Head of caudate nucleus (tissue), 42 donors: ENCODE data around the gene CINP.
A peak's percentile ranks its signal among the peaks of the same experiment; 100 is the strongest.

Experiments
- DNase-seq, 42 donors: peaks; one replicate each; pipeline versions ENCODE4 v3.0.0 to v3.0.0-alpha.2; 2020 to 2021; ENCODE audit warnings: mixed read lengths in 7 of 42
- intact Hi-C: fragments of 100-400 bp; cut with DNase I; formaldehyde crosslinking; loops from one replicate; pipeline ENCODE4 v1.15.0; 2022

CINP gene

DNA sequence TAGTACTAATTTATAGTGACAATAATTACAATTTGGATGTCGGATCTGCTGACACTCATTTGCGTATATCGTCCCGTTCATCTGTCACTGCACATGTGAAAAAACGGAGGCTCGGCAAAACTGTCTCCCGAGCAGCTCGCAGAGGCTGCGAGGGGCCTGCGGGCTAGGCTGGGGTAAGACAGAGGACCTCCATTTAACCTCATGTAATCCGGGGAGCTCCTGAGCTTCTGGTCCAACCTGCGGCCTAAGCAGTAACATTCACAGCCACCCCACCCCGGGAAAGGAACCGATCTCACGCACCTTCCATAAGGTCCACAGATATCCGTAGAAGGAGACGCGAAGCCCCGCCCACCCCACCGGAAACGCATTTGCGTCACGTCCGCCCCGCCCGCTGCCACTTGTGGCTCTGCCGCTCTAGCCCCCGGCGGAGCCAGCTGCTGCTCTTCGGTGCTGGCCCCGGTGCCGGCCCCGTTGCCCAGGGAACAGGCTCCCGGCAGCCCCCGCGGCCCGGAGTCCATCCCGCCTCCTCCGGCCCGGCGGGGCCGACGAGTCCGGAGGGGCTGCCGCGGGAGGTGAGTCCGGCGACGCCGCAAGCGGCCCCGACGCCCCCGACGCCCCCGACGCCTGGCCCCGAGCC is at the start of gene CINP, which contains the start of gene TECPR2:
Gene CINP (minus strand): TSS at position 346 of the 637 bp plus-strand sequence. CDS start 39 bp downstream, at position 307.
Gene TECPR2 (plus strand): TSS at position 397 of the 637 bp plus-strand sequence. CDS start 13,781 bp downstream, outside the sequence.
- DNase-seq = peak; percentile 97 to 100 (median 99)
- intact Hi-C loops = loop anchor here (10.0 kb wide), 2 partner anchors 52 to 152 kb away; no protein-coding TSS in a partner anchor

DNA sequence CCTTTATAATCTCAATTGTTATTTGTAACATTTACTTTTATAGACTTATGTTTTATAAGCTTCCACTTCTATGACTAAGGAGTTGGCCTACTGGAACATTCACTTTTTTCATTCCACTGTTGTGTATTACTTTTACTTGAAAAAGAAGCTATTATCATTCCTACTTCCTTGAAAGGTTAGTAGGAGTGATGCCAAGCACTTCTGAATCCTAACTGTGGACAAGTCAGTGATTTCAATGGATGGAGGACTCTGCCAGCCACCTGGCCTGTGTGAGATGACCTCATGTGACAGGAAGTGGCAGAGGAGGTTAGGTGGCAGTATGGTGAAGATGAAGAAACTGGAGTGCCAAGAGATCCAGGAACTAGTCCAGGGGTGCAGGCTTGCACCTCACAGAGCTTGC is 46.0 kb upstream of the CINP start:
- intact Hi-C loops = no loop called here

DNA sequence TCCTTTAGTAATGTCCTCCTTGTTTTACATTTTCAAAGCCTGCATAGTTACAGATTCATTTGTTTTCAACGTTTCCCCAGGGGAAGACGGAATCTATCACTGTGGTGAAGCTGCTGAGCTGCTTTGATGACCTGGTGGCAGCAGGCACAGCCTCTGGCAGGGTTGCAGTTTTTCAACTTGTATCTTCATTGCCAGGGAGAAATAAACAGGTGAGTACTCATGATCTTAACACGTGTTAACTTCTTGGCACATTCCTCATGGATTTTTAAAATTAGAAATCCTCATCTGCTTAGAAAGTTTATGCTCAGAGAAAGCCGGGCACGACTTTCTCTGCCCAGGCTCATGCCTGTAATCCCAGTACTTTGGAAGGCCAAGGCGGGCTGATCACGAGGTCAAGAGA is 44.6 kb upstream of the CINP start:
- DNase-seq = no peak

More for the DNA sequence above, 46.0 kb upstream of the CINP start:
- no peak for DNase-seq

DNA sequence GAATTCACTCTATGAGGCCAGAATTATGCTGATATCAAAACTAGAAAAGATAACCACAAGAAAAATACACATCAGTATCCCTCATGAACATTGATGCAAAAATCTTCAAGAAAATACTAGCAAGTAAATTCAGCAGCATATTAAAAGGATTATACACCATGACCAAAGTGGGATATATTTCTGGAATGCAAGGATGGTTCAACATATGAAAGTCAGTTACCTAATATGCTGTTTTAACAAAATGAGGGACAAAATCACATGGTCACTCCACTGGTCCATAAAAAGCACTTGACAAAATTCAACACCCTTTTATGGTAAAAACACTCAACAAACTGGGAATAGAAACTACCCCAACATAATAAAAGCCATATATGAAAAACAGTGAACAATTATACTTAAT is 40.3 kb upstream of the CINP start:
- intact Hi-C loops = no loop called here
- DNase-seq = no peak

More for the DNA sequence above, 44.6 kb upstream of the CINP start:
- intact Hi-C loops = no loop called here

DNA sequence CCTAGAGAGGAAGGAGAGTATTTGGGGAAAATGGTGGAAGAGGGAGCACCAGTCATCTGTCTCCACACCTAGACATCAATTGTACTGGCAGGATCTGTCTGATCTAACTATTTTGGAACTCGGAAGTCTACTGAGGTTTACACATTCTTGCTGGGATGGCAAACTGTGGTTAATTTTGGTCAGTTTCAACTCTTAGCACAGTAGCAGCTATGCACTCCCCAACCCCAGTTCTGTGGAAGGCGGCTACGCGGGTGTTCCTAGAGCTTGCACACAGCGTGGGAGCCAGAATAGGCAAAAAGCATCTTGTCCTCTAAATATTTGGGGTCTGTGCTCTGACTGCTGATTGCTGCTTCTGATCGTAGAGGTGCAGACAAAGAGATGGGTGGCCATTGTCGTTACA is 33.8 kb upstream of the CINP start:
- intact Hi-C loops = no loop called here

DNA sequence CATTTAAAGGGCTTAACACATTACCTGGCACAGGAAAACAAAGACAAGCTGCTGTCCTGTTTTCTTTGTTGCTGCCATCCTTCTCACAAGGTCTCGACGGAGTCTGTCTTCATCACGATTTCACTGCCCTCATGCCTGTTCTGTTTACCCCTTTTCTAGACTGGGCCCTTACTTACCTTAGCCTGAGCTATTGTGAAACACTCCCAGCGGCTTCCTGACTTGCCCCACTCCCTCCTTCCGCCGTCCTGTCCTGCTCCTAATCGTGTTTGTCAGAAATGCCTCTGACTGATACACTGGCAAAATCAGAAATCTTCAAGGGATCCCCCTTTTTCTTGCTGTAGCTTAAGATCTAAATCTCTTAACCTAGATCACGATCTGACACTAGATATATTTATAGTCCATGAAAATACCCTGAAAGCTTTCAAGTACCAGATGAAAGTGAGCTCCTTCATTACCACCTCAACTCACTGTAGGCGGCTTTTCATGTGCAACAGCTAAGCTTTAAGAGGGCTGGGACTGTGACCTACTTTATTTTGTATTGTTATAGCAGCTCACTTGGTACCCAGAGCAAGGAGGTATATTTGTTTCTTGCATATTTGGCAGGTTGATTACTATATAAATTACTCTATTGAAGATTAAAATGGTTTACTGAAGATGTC is 32.2 kb upstream of the CINP start:
- intact Hi-C loops = no loop called here
- DNase-seq = peak in 6 of 42 donors; percentile 29 to 60 (median 43)

More for the DNA sequence above, 33.8 kb upstream of the CINP start:
- DNase-seq = peak in 1 of 42 donors; percentile 40

DNA sequence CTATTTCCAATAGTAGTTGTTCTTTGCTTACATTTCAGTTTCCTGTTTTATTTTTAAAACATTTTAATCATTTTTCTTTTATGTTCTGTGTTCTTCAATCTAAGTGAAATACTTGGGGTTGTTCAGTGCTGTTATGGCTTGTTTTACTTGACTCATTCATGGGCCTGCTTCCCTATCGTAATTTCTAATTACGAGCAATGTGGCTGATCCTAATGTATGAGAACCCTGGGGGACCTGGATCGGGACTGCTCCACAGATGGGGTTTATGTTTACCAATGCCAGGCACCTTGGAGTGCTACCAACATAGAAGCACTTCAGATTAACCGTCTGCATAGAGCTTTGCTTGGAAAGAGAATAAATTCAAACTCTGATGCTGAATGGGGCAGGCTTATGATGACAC is 29.8 kb upstream of the CINP start:
- peak in 1 of 42 donors; percentile 44 for DNase-seq
- intact Hi-C loops = no loop called here

DNA sequence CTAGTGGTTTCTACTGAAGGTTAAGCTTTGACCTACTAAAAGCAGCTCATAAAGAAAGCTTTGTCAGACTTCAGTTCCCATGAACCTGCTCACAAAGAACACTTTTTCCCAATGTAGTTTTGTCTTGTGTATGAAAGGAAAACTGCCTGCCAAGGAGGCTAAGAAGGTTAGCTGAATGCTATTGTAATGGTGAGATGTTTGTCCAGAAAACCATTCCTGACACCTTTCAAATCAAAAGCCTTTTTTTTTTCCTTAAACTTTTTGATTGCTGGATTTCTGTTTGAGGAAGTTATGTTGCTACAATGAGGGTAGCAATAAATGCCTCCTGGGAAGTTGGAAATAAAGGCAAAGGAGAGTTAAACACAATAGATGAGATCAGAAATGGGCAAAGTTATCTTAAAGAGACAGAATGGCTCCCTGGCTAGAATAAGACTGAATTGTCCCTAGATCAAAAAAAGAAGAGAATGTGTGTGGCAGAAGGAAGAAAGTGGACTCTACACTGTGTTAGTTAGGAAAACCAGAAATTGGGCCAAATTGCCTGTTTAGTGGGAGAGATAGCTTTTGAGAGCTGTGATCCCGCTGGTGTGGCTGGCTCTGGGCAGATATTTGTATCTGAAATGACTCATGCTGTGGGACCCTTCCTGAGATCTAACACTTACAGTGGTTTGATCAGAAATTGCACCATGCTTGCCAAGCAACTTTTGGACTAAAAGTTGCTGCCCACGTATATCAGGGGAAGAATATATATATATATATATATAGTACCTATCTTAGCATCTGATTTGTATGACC is 27.6 kb upstream of the CINP start:
- peak in 1 of 42 donors; percentile 45 for DNase-seq
- intact Hi-C loops = no loop called here

DNA sequence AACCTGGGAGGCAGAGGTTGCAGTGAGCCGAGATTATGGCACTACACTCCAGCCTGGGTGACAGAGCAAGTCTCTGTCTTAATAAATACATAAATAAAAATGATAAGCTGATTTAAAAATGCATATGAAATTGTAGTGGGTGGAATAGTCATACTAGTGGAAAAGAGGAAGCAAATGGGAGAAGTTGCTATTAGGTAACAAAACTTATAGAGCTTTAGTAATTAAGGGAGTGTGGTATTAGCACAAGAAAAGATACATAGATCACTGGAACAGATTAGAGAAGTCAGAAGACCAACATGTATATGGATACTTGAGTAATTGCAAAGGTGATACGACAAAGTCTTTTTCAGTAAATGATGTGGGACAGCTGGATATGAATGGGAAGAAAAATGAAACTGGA is 26.6 kb upstream of the CINP start:
- peak in 1 of 42 donors; percentile 8 for DNase-seq
- intact Hi-C loops = no loop called here

DNA sequence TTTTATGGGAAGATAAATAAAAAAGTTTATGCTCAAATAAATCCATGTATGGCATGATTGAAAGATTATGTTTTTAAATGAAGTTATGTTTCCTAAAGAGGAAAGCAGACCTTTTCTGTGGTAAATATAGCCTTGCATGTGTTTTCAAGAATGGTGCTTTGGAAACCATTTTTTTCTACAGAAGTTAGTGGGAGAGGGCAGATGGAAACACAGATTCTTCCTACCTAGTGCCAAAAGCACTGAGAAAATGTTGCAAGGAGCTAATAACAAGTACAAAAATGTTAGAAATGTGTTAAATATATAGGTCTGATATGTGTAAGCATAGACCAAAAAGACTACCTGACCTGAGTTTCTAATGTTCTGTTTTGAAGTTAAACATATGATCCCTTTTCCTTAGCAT is 24.4 kb upstream of the CINP start:
- DNase-seq = no peak
- intact Hi-C loops = no loop called here

DNA sequence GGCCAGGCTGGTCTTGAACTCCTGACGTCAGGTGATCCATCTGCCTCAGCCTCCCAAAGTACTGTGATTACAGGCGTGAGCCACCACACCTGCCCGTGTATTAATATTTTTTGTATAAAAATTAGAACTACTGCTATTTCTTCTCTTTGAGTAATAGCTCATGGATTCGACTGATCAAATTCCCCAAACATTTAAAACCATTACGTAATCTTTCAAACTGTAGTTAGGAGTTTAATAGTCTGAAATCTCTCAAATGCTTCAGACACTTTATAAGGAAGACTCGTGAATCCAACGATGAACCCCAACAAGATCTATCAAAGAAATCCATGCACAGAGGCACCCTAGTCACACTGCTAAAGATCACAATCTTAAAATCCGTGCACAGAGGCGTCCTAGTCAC is 16.1 kb upstream of the CINP start:
- intact Hi-C loops = no loop called here

DNA sequence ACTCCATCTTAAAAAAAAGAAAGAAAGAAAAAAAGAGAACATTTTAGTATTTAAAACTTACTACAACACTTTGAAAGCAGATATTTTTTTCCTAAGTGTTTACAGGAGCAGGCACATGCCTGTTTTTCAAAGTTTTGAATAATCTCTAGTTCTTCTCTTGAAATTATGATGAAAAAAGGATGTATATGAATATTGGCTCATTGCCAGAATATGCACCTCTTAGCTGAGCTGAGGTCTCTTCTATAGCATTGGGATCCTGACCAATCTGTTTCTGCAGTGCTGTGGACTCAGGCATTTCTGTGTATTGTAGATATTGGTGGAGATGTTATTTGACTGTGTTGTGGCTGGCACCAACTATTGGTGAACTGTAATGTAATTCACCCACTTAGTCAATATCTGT is 15.0 kb upstream of the CINP start:
- DNase-seq = no peak
- intact Hi-C loops = no loop called here

More for the DNA sequence above, 16.1 kb upstream of the CINP start:
- DNase-seq = peak in 1 of 42 donors; percentile 17

DNA sequence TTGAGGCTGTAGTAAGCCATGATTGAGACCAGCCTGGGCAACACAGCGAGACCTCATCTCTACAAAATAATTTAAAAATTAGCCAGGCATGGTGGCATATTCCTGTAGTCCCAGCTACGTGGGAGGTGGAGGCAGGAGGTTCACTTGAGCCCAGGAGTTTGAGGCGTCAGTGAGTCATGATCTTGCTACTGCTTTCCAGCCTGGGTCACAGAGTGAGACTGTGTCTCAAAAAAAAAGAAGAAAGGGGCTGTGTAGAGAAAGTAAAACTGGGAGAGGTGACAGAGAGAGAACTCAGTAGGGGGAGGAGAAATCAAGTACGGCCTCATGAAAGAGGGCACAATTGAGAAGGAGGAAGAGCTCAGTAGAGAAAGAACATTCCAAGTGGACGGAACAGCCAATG is 12.4 kb upstream of the CINP start:
- intact Hi-C loops = no loop called here
- DNase-seq = no peak

DNA sequence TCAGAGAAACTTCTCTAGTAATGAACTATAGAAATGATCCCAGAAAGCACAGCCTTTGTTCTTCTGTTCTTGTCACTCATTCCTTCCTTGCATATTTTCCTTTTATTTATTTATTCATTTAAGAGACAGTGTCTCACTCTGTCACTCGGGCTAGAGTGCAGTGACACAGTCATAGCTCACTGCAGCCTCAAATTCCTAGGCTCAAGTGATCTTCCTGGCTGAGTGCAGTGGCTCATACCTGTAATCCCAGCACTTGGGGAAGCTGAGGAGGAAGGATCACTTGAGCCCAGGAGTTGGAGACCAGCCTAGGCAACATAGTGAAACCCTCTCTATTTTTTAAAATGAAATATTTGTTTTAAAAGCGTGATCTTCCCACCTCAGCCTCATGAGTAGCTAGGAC is 11.6 kb upstream of the CINP start:
- intact Hi-C loops = no loop called here

DNA sequence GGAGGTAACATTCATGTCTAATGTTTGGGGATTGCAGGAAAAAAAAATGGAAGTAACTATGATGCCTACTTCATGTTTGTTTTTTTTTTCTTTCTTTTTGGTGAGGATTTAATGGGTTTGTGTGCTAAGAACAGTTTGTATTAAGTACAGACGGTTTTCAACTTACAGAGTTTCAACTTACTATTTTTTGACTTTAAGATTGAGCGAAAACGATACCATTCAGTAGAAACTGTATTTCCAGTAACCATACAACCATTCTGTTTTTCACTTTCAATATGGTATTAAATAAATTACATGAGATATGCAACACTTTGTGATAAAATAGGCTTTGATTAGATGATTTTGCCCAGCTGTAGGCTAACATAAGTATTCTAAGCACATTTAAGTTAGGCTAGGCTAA is 10.4 kb upstream of the CINP start:
- DNase-seq = no peak
- intact Hi-C loops = no loop called here

More for the DNA sequence above, 11.6 kb upstream of the CINP start:
- DNase-seq = no peak

DNA sequence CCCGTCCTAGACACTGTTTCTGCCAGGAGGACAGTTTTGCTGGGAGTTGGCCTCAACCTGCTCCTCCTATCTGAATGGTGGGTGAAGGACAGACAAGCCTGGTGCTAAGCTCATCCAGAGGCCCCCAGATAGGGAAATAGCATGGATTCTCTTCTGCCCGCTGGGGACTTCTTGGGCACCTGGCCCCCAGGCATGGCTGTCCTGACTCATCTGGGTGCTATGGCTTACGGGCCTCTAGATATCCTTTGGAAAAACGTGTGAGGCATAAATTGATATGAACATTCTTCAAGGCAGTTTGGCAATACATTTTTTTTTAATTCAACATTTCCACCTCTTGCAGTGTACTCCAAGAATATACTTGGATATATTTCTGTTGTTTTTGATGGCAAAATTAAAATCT is 8.7 kb upstream of the CINP start:
- no peak for DNase-seq
- intact Hi-C loops = no loop called here

DNA sequence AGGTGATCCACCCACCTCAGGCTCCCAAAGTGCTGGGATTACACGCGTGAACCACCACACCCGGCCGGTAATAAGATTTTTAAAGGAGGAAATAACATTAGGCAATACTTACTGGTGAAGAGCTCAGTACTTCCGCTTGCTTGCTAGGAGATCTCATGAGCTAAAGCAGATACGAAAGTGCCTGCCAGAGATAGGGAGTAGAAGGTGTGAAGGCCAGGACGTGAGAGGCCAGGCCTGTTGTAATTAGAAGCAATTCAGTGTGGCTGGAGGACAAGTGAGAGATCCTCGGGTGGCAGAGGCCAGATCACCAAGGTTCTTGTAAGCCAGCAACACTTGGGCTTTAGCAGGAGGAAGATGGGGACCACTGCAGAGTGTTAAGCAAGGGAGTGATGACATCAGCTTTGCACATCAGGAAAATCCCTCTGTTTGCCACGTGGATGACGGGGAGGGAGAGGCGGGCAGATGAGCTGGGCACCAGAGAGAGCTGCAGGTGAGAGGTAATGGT is 7.7 kb upstream of the CINP start:
- no peak for DNase-seq
- intact Hi-C loops = no loop called here

DNA sequence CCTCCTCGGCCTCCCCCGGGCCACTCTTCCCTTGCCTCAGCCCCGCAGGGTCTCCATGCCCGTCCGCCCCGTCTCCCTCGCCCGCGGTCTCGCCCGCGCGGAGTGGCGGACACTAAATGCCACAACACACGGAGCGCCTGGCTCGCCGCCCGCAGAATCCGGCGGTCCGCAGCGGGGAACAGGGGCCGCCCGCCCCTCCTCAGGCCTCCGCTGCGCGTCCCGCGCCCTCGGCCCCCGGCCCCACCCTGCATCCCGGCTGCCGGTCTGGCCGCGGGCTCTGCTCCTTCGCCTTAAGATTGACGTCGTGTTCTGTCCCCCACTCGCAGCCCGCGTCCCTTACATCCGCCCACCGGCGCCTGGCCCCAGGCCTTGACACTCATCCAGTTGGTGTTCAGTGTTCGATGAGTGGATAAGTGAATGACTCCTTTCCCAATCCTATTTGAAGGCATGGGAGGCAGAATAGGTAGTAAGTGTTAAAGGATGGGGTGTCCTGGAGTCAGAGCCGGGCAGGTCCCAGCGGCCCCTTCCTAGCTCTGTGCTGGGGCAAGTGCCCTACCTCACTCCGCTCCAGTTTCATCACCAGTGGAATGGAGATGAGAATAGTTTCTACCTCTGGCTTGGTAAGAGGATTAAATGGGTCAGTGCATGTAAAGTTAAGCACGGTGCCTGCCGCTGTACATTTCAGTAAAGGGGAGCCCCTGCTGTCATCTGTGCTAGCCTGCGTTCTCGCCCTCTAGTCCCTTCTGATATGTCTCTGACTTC is 673 bp upstream of the CINP start:
- intact Hi-C loops = loop anchor here (10.0 kb wide), 2 partner anchors 51 to 151 kb away; no protein-coding TSS in a partner anchor
- DNase-seq = peak in 23 of 42 donors; percentile 21 to 78 (median 41)

DNA sequence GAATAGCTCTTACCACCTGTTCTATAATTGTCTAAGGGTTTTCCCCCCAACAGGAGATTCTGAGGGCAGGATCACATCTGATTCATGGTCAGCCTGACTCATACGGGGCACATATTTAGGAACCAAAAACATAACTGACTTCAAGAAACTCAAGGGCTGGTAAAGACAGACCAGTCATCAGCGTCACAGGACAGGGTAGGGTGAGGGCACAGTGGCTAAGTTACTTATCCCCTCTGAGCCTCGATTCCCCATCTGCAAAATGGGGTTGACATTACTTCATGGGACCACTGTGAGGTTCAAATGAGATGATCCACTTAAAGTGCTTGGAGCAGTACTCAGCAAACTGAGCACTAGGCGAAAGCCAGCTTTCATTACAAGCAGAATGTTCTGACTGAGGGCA is 606 bp downstream of the CINP start:
- DNase-seq = peak in 1 of 42 donors; percentile 5
- intact Hi-C loops = loop anchor here (10.0 kb wide), 2 partner anchors 53 to 153 kb away; no protein-coding TSS in a partner anchor
